ENCODE data around the gene USP7. TPM values are rescaled to one million over a fixed set of nuclear protein-coding genes. Genes with fewer than 3 reads are reported as not detected.

USP7 gene
- total and polyA plus RNA-seq, 4 donors, result 13.7 to 85.6 (median 37.7) TPM

DNA sequence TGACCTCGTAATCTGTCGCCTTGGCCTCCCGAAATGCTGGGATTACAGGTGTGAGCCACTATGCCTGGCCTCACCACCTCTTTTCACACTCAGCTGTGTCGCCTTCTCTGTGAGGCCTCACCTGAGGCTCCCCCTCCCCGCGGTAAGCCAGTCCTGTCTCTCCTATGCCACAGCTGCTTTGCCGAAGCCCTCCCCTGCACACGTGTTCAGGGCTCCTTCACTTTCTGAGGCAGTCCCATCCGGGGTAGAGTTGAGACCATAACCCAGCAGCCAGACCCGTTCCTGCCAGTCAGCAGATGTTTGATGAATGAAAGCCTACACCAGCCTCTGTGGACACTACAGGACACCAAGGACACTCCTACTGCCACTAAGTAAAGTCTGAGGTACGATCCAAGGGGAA lies 10.6 kb downstream of the USP7 start:
- Histone ChIP-seq H3K4me1 (ENCODE audit: control insufficient read depth in 4 of 4, insufficient read depth in 4 of 4, low read length in 3 of 4) (peaks cover 19 to 39% (median 33%) of the 10 kb centered on the region in 4 donors), H3K9me3 (ENCODE audit: control insufficient read depth in 4 of 4, low read length in 3 of 4) (no peaks in the 10 kb centered on the region), H3K27me3 (ENCODE audit: control insufficient read depth in 4 of 4, insufficient read depth in 4 of 4, low read length in 3 of 4) (no peaks in the 10 kb centered on the region), H3K9ac (ENCODE audit: low read depth in 1 of 2, low read length in 2 of 2) (no peak overlapping the region), H3K36me3 (ENCODE audit: control insufficient read depth in 4 of 4, insufficient read depth in 3 of 4, low read depth in 1 of 4, low read length in 3 of 4) (no peaks in the 10 kb centered on the region), H3K27ac (ENCODE audit: low read depth in 1 of 2, low read length in 2 of 2) (no peak overlapping the region), H3K4me3 (ENCODE audit: low read depth in 1 of 3, low read length in 3 of 3) (no peak overlapping the region)
- DNase-seq (ENCODE audit: low spot score), result no peak
- TF ChIP-seq SP1 (IDR thresholded peaks at IDR 0.05) (no peak), RXRA (IDR thresholded peaks at IDR 0.05) (no peak), NR2F2 (IDR thresholded peaks at IDR 0.05) (no peak), RAD21 (IDR thresholded peaks at IDR 0.05) (no peak), HNF4A (conservative IDR thresholded peaks at IDR 0.05) (no peak), JUND (IDR thresholded peaks at IDR 0.05) (no peak), EGR1 (IDR thresholded peaks at IDR 0.05; ENCODE audit: low read depth in 2 of 2) (no peak), CTCF (IDR thresholded peaks at IDR 0.05; ENCODE audit: low read depth, low read length, missing input control) (no peak), FOXA2 (IDR thresholded peaks at IDR 0.05) (no peak)
- TF ChIP-seq, protein P1, sequence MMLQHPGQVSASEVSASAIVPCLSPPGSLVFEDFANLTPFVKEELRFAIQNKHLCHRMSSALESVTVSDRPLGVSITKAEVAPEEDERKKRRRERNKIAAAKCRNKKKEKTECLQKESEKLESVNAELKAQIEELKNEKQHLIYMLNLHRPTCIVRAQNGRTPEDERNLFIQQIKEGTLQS (IDR thresholded peaks at IDR 0.05), result no peak
- TF ChIP-seq, protein P2, sequence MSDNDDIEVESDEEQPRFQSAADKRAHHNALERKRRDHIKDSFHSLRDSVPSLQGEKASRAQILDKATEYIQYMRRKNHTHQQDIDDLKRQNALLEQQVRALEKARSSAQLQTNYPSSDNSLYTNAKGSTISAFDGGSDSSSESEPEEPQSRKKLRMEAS (IDR thresholded peaks at IDR 0.05), result no peak
- 82% methylated on average over 11 of the region's 11 CpGs for WGBS

DNA sequence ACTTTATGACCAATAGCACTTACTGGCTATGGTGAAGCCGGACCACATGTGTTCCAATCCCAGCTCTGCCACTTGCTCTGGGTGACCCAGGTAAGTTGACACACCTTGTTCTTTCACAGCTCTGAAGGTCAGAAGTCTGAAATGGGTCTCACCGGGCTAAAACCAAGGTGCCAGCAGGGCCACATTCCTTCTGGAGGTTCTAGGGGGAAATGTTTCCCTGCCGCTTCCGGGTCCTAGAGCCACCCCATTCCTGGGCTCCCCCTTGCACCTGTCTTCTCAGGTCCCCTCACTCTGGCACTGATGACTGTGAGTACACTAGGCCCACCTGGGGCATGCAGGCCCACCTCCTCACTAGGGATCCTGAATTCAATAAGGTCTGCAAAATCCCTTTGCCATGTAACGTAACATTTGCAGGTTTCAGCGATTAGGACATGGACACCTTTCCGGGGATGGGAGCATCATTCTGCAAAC lies 11.4 kb downstream of the USP7 start:
- no peak for TF ChIP-seq FOXA2 (IDR thresholded peaks at IDR 0.05)
- Histone ChIP-seq H3K27me3 (ENCODE audit: control insufficient read depth in 4 of 4, insufficient read depth in 4 of 4, low read length in 3 of 4) (no peaks in the 10 kb centered on the region), H3K9ac (ENCODE audit: low read depth in 1 of 2, low read length in 2 of 2) (no peak overlapping the region), H3K4me3 (ENCODE audit: low read depth in 1 of 3, low read length in 3 of 3) (no peak overlapping the region), H3K9me3 (ENCODE audit: control insufficient read depth in 4 of 4, low read length in 3 of 4) (no peaks in the 10 kb centered on the region), H3K27ac (ENCODE audit: low read depth in 1 of 2, low read length in 2 of 2) (no peak overlapping the region), H3K4me1 (ENCODE audit: control insufficient read depth in 4 of 4, insufficient read depth in 4 of 4, low read length in 3 of 4) (peaks cover 18 to 43% (median 32%) of the 10 kb centered on the region in 4 donors), H3K36me3 (ENCODE audit: control insufficient read depth in 4 of 4, insufficient read depth in 3 of 4, low read depth in 1 of 4, low read length in 3 of 4) (no peaks in the 10 kb centered on the region)
- 86% methylated on average over 7 of the region's 7 CpGs for WGBS
- DNase-seq (ENCODE audit: low spot score), result no peak

DNA sequence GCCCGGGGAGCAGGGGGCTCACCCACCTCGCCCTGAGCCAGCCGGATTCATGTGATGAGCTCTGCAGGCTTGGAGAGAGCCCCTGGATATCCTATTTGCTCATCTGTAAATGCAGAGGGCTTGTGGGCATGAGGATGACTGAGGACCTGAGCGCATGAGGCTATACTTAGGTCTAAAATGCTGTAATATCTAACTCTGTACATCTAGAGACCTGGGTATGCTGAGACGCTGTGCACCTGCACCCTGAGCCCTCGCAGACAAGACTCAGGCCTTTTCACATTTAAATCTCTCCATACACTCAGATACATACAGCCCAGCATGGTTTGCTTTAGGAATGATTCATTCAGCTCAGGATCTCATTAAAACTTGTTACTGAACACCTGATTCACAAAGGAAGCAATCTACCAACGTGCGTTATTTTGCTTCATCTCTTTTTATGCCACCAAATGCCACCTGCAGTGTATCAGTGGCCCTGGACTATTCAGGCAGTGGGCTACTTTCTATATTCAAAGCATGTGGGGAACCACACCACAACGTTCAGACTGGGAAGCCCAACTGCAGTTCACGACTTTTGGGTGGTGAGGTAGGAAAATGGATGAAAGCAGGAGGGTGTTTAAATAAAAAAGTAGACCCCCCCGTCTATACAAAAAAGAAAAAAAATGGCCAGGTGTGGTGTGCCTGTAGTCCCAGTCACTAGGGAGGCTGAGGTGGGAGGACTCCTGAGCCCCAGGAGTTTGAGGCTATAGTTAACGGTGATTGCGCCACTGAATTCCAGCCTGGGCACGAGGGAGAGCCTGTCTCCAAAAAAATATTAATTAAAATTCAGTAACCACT lies 12.0 kb downstream of the USP7 start:
- Histone ChIP-seq H3K9me3 (ENCODE audit: control insufficient read depth in 4 of 4, low read length in 3 of 4) (no peaks in the 10 kb centered on the region), H3K27ac (ENCODE audit: low read depth in 1 of 2, low read length in 2 of 2) (no peak overlapping the region), H3K27me3 (ENCODE audit: control insufficient read depth in 4 of 4, insufficient read depth in 4 of 4, low read length in 3 of 4) (no peaks in the 10 kb centered on the region), H3K9ac (ENCODE audit: low read depth in 1 of 2, low read length in 2 of 2) (no peak overlapping the region), H3K4me3 (ENCODE audit: low read depth in 1 of 3, low read length in 3 of 3) (no peak overlapping the region), H3K4me1 (ENCODE audit: control insufficient read depth in 4 of 4, insufficient read depth in 4 of 4, low read length in 3 of 4) (peaks cover 16 to 40% (median 28%) of the 10 kb centered on the region in 4 donors), H3K36me3 (ENCODE audit: control insufficient read depth in 4 of 4, insufficient read depth in 3 of 4, low read depth in 1 of 4, low read length in 3 of 4) (no peaks in the 10 kb centered on the region)
- no peak for DNase-seq (ENCODE audit: low spot score)
- WGBS, result 80% methylated on average over 14 of the region's 14 CpGs
- TF ChIP-seq CTCF (IDR thresholded peaks at IDR 0.05; ENCODE audit: low read depth, low read length, missing input control), result no peak
- TF ChIP-seq NR2F2 (IDR thresholded peaks at IDR 0.05), result no peak
- TF ChIP-seq, protein P1 (IDR thresholded peaks at IDR 0.05), result no peak
- TF ChIP-seq HNF4G (IDR thresholded peaks at IDR 0.05), result no peak
- no peak for TF ChIP-seq HNF4A (conservative IDR thresholded peaks at IDR 0.05)
- TF ChIP-seq SP1 (IDR thresholded peaks at IDR 0.05), result no peak
- no peak for TF ChIP-seq RXRA (IDR thresholded peaks at IDR 0.05)
- TF ChIP-seq, protein P2 (IDR thresholded peaks at IDR 0.05), result no peak
- no peak for TF ChIP-seq GABPA (IDR thresholded peaks at IDR 0.05 in 1 of 2, conservative IDR thresholded peaks at IDR 0.05 in 1 of 2)
- no peak for TF ChIP-seq ZBTB33 (IDR thresholded peaks at IDR 0.05)
- TF ChIP-seq FOXA1 (IDR thresholded peaks at IDR 0.05), result no peak
- TF ChIP-seq TAF1 (conservative IDR thresholded peaks at IDR 0.05), result no peak
- no peak for TF ChIP-seq RAD21 (IDR thresholded peaks at IDR 0.05)
- no peak for TF ChIP-seq EGR1 (IDR thresholded peaks at IDR 0.05; ENCODE audit: low read depth in 2 of 2)
- no peak for TF ChIP-seq JUND (IDR thresholded peaks at IDR 0.05)
